Neural cell (in vitro differentiated cells): ENCODE measurements around the gene ESF1. TPM values are rescaled to one million over a fixed set of nuclear protein-coding genes. Genes with fewer than 3 reads are reported as not detected.

Experiments used
- H2AFZ ChIP-seq: fragments of 200-600, 300-800 bp; sonication (generic), shearing (Covaris generic); 2 replicates; pipeline ENCODE4 v1.6.0; 2014; ENCODE audit warnings: low read depth, mild to moderate bottlenecking, antibody characterized with exemption, low read length, moderate library complexity
- H3F3A ChIP-seq: fragments of 200-600 bp; shearing (Covaris generic); 2 replicates; pipeline ENCODE4 v1.6.1; 2016; ENCODE audit warnings: mild to moderate bottlenecking, moderate library complexity, mixed read lengths, antibody characterized with exemption, low read length; ENCODE audit not compliant: insufficient read depth, poor library complexity, severe bottlenecking
- H3K27ac ChIP-seq: fragments of 200-600, 300-800 bp; sonication (generic), shearing (Covaris generic); 2 replicates; pipeline ENCODE4 v1.5.1; 2014; ENCODE audit warnings: mild to moderate bottlenecking, low read length, moderate library complexity
- H3K27me3 ChIP-seq: fragments of 300-800, 200-600 bp; sonication (generic), shearing (Covaris generic); 2 replicates; pipeline ENCODE4 v1.6.0; 2014; ENCODE audit warnings: mild to moderate bottlenecking, low read depth, low read length, moderate library complexity; ENCODE audit not compliant: insufficient read depth
- H3K36me3 ChIP-seq: fragments of 300-800, 200-600 bp; sonication (generic), shearing (Covaris generic); 2 replicates; pipeline ENCODE4 v1.5.1; 2014; ENCODE audit warnings: mild to moderate bottlenecking, antibody characterized with exemption, low read length, moderate library complexity; ENCODE audit not compliant: insufficient read depth
- H3K4me2 ChIP-seq: fragments of 300-800, 200-600 bp; sonication (generic), shearing (Covaris generic); 2 replicates; pipeline ENCODE4 v1.6.0; 2014; ENCODE audit warnings: mild to moderate bottlenecking, low read length
- H3K4me3 ChIP-seq: fragments of 300-800, 200-600 bp; sonication (generic), shearing (Covaris generic); 2 replicates; pipeline ENCODE4 v1.5.1; 2014; ENCODE audit warnings: mild to moderate bottlenecking, low read length, moderate library complexity
- H3K79me2 ChIP-seq: fragments of 200-600 bp; shearing (Covaris generic); replicated peaks from 2 replicates; pipeline ENCODE4 v1.6.0; 2014; ENCODE audit warnings: mild to moderate bottlenecking, low read length, moderate library complexity; ENCODE audit not compliant: insufficient read depth
- H3K9ac ChIP-seq: fragments of 300-800, 200-600 bp; sonication (generic), shearing (Covaris generic); 2 replicates; pipeline ENCODE4 v1.6.1; 2016; ENCODE audit warnings: mild to moderate bottlenecking, low read length, mixed read lengths
- H3K9me2 ChIP-seq: fragments of 200-600 bp; shearing (Covaris generic); 2 replicates; pipeline ENCODE4 v1.6.1; 2016; ENCODE audit warnings: mild to moderate bottlenecking, low read length, mixed read lengths; ENCODE audit not compliant: insufficient read depth
- H3K9me3 ChIP-seq: fragments of 200-600, 300-800 bp; sonication (generic), shearing (Covaris generic); 2 replicates; pipeline ENCODE4 v1.6.1; 2016; ENCODE audit warnings: mild to moderate bottlenecking, mixed run types, low read length, moderate library complexity, mixed read lengths
- H4K20me1 ChIP-seq: fragments of 200-600 bp; shearing (Covaris generic); 2 replicates; pipeline ENCODE4 v1.6.1; 2016; ENCODE audit warnings: mild to moderate bottlenecking, mixed run types; ENCODE audit not compliant: insufficient read depth
- CTCF ChIP-seq: fragments of 450-650 bp; IDR thresholded peaks from 2 replicates; pipeline ENCODE4 v1.5.1; 2014; ENCODE audit warnings: antibody characterized with exemption, mild to moderate bottlenecking, moderate library complexity; ENCODE audit not compliant: poor library complexity, severe bottlenecking
- EP300 ChIP-seq: fragments of 450-650 bp; conservative IDR thresholded peaks from 2 replicates; pipeline ENCODE4 v1.6.1; 2014; ENCODE audit warnings: antibody characterized with exemption, mild to moderate bottlenecking, moderate library complexity; ENCODE audit not compliant: poor library complexity, severe bottlenecking
- EZH2 ChIP-seq: fragments of 200-600, 300-800 bp; shearing (Covaris generic), sonication (generic); IDR thresholded peaks from 2 replicates; pipeline ENCODE4 v1.6.1; 2014; ENCODE audit warnings: antibody characterized with exemption, low read length, borderline replicate concordance, mild to moderate bottlenecking; ENCODE audit not compliant: insufficient read depth, poor library complexity, severe bottlenecking
- MXI1 ChIP-seq: fragments of 450-650 bp; conservative IDR thresholded peaks from 2 replicates; pipeline ENCODE4 v1.6.1; 2014; ENCODE audit warnings: antibody characterized with exemption, mild to moderate bottlenecking; ENCODE audit not compliant: poor library complexity, severe bottlenecking
- POLR2AphosphoS5 ChIP-seq: IDR thresholded peaks from 2 replicates; pipeline ENCODE4 v1.6.1; 2012
- RAD21 ChIP-seq: fragments of 450-650 bp; conservative IDR thresholded peaks from 2 replicates; pipeline ENCODE4 v1.6.1; 2014; ENCODE audit warnings: antibody characterized with exemption, mild to moderate bottlenecking, moderate library complexity
- REST ChIP-seq: IDR thresholded peaks from 2 replicates; pipeline ENCODE4 v1.6.1; 2012; ENCODE audit warnings: borderline replicate concordance
- SMC3 ChIP-seq: fragments of 450-650 bp; conservative IDR thresholded peaks from 2 replicates; pipeline ENCODE4 v1.6.1; 2014; ENCODE audit warnings: antibody characterized with exemption, mild to moderate bottlenecking, moderate library complexity; ENCODE audit not compliant: poor library complexity
- TAF1 ChIP-seq: IDR thresholded peaks from 2 replicates; pipeline ENCODE4 v1.6.1; 2012; ENCODE audit warnings: low read depth
- polyA plus RNA-seq: library from polyadenylated mRNA; depleted of rRNA; stranded (reverse); fragments of >200 nt; gene quantifications from 2 replicates; pipeline ENCODE4 v1.2.3, GENCODE V29; 2014

ESF1 gene
- polyA plus RNA-seq, 1 donor from 2014 or later, result 10.0 TPM

GRCh38 chr20:13821876-13822275, 37.2 kb upstream of the ESF1 start:
- H3K27me3 ChIP-seq, result no peaks in the 10 kb centered on the region
- H3K9me3 ChIP-seq, result no peaks in the 10 kb centered on the region
- no peaks in the 10 kb centered on the region for H4K20me1 ChIP-seq
- H3K9me2 ChIP-seq, result no peaks in the 10 kb centered on the region
- no peak overlapping the region for H3K4me3 ChIP-seq
- TF ChIP-seq EZH2 (no peak), EP300 (no peak), POLR2AphosphoS5 (no peak), MXI1 (no peak), SMC3 (no peak), REST (no peak), CTCF (no peak), TAF1 (no peak), RAD21 (no peak)
- no peak overlapping the region for H3K4me2 ChIP-seq
- H3K27ac ChIP-seq, result no peak overlapping the region
- H3K9ac ChIP-seq, result no peak overlapping the region
- H2AFZ ChIP-seq, result no peak overlapping the region
- peaks cover 5% of the 10 kb centered on the region for H3K36me3 ChIP-seq
- no peaks in the 10 kb centered on the region for H3F3A ChIP-seq
- H3K79me2 ChIP-seq, result no peaks in the 10 kb centered on the region

GRCh38 chr20:13819885-13820645, 35.3 kb upstream of the ESF1 start:
- Histone ChIP-seq H3K4me3 (no peak overlapping the region), H3K9me3 (no peaks in the 10 kb centered on the region), H3K9me2 (no peaks in the 10 kb centered on the region), H3K4me2 (no peak overlapping the region), H2AFZ (no peak overlapping the region), H3K36me3 (peaks cover 5% of the 10 kb centered on the region), H3K79me2 (no peaks in the 10 kb centered on the region), H3K27ac (no peak overlapping the region), H3K9ac (no peak overlapping the region), H4K20me1 (no peaks in the 10 kb centered on the region), H3F3A (no peaks in the 10 kb centered on the region), H3K27me3 (no peaks in the 10 kb centered on the region)
- TF ChIP-seq CTCF, result peak; percentile 80
- TF ChIP-seq RAD21, result peak; percentile 81
- no peak for TF ChIP-seq TAF1
- peak; percentile 92 for TF ChIP-seq SMC3
